Measurements from ENCODE around the gene EZH2.

EZH2 gene

DNA sequence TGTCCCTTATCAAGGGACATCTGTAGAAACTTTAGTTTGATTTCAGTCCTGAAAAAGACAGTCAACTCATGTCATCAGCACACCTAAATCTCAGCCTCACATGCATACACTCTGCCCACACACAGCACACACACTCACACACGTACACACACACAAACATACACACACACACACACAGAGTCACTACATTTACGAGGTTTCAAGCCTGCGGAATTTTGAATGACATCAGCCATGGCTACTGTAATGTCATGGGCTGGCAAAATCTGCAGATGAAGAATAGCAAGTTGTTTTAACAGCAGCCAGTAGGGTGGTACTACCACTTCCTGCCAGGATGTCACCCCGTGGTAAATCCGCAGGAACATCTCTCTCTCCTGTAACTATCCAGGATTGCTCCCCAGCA is 37.1 kb upstream of the EZH2 start:
- Histone ChIP-seq H2BK5ac (ENCODE audit: low read depth, low read length, poor library complexity) (no peak overlapping the region), H3K9me3 (ENCODE audit: insufficient read depth, low read depth, low read length) (peaks cover 1% of the 10 kb centered on the region), H2AK5ac (ENCODE audit: low read length) (no peak overlapping the region)

GRCh38 chr7:148919859-148920258 is 35.8 kb upstream of the EZH2 start:
- DNase-seq, result no peak
- no peak overlapping the region for H3K4me2 ChIP-seq (ENCODE audit: low read length)
- no peak overlapping the region for H2BK5ac ChIP-seq (ENCODE audit: low read depth, low read length, poor library complexity)
- WGBS (ENCODE audit: extremely low coverage, insufficient coverage, insufficient read length), result no CpG with 5 or more reads among the region's 6 CpGs
- H3K27ac ChIP-seq (ENCODE audit: low read depth, low read length), result no peak overlapping the region
- no peak overlapping the region for H4K91ac ChIP-seq (ENCODE audit: low read depth, low read length)
- no peaks in the 10 kb centered on the region for H3K27me3 ChIP-seq (ENCODE audit: insufficient read depth, low read length)
- H3K18ac ChIP-seq (ENCODE audit: low read length), result no peak overlapping the region
- no peak overlapping the region for H3K9ac ChIP-seq (ENCODE audit: low read length)
- H3K4me1 ChIP-seq (ENCODE audit: control insufficient read depth in 1 of 2, insufficient read depth in 2 of 2, low read length in 2 of 2), result no peaks in the 10 kb centered on the region
- no peak overlapping the region for H3K4ac ChIP-seq (ENCODE audit: low read depth, low read length)
- no peak overlapping the region for H2BK12ac ChIP-seq (ENCODE audit: low read length)
- no peak overlapping the region for H3K4me3 ChIP-seq (ENCODE audit: low read depth, low read length)
- H2AK5ac ChIP-seq (ENCODE audit: low read length), result no peak overlapping the region
- no peaks in the 10 kb centered on the region for H3K9me3 ChIP-seq (ENCODE audit: insufficient read depth, low read depth, low read length)
- no peak overlapping the region for H3K23ac ChIP-seq (ENCODE audit: low read length)
- H3K14ac ChIP-seq (ENCODE audit: low read length), result no peak overlapping the region
- H2BK120ac ChIP-seq (ENCODE audit: insufficient read depth, low read length, poor library complexity), result no peak overlapping the region
- no peaks in the 10 kb centered on the region for H3K79me1 ChIP-seq (ENCODE audit: low read length)
- H4K12ac ChIP-seq (ENCODE audit: low read depth, low read length), result no peak overlapping the region
- H2AFZ ChIP-seq (ENCODE audit: insufficient read depth, low read length, poor library complexity), result no peak overlapping the region
- no peak overlapping the region for H4K8ac ChIP-seq (ENCODE audit: low read depth, low read length)
- H3K36me3 ChIP-seq (ENCODE audit: control insufficient read depth in 1 of 2, insufficient read depth in 2 of 2, low read length in 2 of 2), result no peaks in the 10 kb centered on the region
- no peaks in the 10 kb centered on the region for H3K79me2 ChIP-seq (ENCODE audit: control insufficient read depth, insufficient read depth, low read length, poor library complexity)

More for the DNA sequence above, 37.1 kb upstream of the EZH2 start:
- H3K36me3 ChIP-seq (ENCODE audit: control insufficient read depth in 1 of 2, insufficient read depth in 2 of 2, low read length in 2 of 2), result no peaks in the 10 kb centered on the region
- H3K79me2 ChIP-seq (ENCODE audit: control insufficient read depth, insufficient read depth, low read length, poor library complexity), result no peaks in the 10 kb centered on the region
- H3K4ac ChIP-seq (ENCODE audit: low read depth, low read length), result no peak overlapping the region
- H3K23ac ChIP-seq (ENCODE audit: low read length), result no peak overlapping the region
- DNase-seq, result no peak
- H3K18ac ChIP-seq (ENCODE audit: low read length), result no peak overlapping the region
- no peaks in the 10 kb centered on the region for H3K4me1 ChIP-seq (ENCODE audit: control insufficient read depth in 1 of 2, insufficient read depth in 2 of 2, low read length in 2 of 2)
- H4K12ac ChIP-seq (ENCODE audit: low read depth, low read length), result no peak overlapping the region
- H3K4me2 ChIP-seq (ENCODE audit: low read length), result no peak overlapping the region
- H3K79me1 ChIP-seq (ENCODE audit: low read length), result no peaks in the 10 kb centered on the region
- H3K9ac ChIP-seq (ENCODE audit: low read length), result no peak overlapping the region
- no peak overlapping the region for H4K8ac ChIP-seq (ENCODE audit: low read depth, low read length)
- H3K27ac ChIP-seq (ENCODE audit: low read depth, low read length), result no peak overlapping the region
- H2BK120ac ChIP-seq (ENCODE audit: insufficient read depth, low read length, poor library complexity), result no peak overlapping the region
- H3K27me3 ChIP-seq (ENCODE audit: insufficient read depth, low read length), result no peaks in the 10 kb centered on the region
- H3K4me3 ChIP-seq (ENCODE audit: low read depth, low read length), result no peak overlapping the region
- H2AFZ ChIP-seq (ENCODE audit: insufficient read depth, low read length, poor library complexity), result no peak overlapping the region
- H3K14ac ChIP-seq (ENCODE audit: low read length), result no peak overlapping the region
- no peak overlapping the region for H2BK12ac ChIP-seq (ENCODE audit: low read length)
- no peak overlapping the region for H4K91ac ChIP-seq (ENCODE audit: low read depth, low read length)
- no CpG with 5 or more reads among the region's 5 CpGs for WGBS (ENCODE audit: extremely low coverage, insufficient coverage, insufficient read length)

DNA sequence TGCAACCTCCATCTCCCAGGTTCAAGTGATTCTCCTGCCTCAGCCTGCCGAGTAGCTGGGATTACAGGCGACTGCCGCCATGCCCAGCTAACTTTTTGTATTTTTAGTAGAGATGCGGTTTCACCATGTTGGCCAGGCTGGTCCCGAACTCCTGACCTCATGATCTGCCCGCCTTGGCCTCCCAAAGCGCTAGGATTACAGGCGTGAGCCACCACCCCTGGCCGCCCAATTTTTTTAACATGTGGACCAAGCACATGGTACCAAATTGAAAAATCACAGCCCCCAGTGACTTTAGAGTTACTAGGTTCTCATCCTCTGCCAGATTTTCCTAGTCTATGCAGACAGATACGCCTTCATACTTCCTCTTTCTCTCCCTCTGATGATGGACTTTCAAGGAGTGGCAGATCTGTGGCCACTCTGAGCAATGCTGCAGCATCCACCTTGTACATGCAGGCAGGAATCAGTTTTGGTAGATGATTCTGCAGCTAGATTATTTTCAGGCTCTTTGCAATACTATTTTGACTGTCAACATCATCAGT is 34.0 kb upstream of the EZH2 start:
- whole genome bisulfite sequencing (ENCODE audit: extremely low coverage, insufficient coverage, insufficient read length), result no CpG with 5 or more reads among the region's 10 CpGs
- DNase-seq, result no peak

GRCh38 chr7:148916186-148916585 is 32.1 kb upstream of the EZH2 start:
- no CpG with 5 or more reads among the region's 1 CpG for WGBS (ENCODE audit: extremely low coverage, insufficient coverage, insufficient read length)
- no peak overlapping the region for H3K18ac ChIP-seq (ENCODE audit: low read length)
- no peak overlapping the region for H4K12ac ChIP-seq (ENCODE audit: low read depth, low read length)
- H3K79me2 ChIP-seq (ENCODE audit: control insufficient read depth, insufficient read depth, low read length, poor library complexity), result no peaks in the 10 kb centered on the region
- H3K4me2 ChIP-seq (ENCODE audit: low read length), result no peak overlapping the region
- no peak for DNase-seq
- H3K27me3 ChIP-seq (ENCODE audit: insufficient read depth, low read length), result no peaks in the 10 kb centered on the region
- H3K14ac ChIP-seq (ENCODE audit: low read length), result no peak overlapping the region
- H3K4me3 ChIP-seq (ENCODE audit: low read depth, low read length), result no peak overlapping the region
- no peaks in the 10 kb centered on the region for H3K36me3 ChIP-seq (ENCODE audit: control insufficient read depth in 1 of 2, insufficient read depth in 2 of 2, low read length in 2 of 2)
- H3K27ac ChIP-seq (ENCODE audit: low read depth, low read length), result no peak overlapping the region
- H2AFZ ChIP-seq (ENCODE audit: insufficient read depth, low read length, poor library complexity), result no peak overlapping the region
- H2BK5ac ChIP-seq (ENCODE audit: low read depth, low read length, poor library complexity), result no peak overlapping the region
- H3K4me1 ChIP-seq (ENCODE audit: control insufficient read depth in 1 of 2, insufficient read depth in 2 of 2, low read length in 2 of 2), result peaks cover 4 to 6% of the 10 kb centered on the region in 2 experiments
- H4K91ac ChIP-seq (ENCODE audit: low read depth, low read length), result no peak overlapping the region
- H3K9me3 ChIP-seq (ENCODE audit: insufficient read depth, low read depth, low read length), result no peaks in the 10 kb centered on the region
- no peak overlapping the region for H3K9ac ChIP-seq (ENCODE audit: low read length)
- no peak overlapping the region for H4K8ac ChIP-seq (ENCODE audit: low read depth, low read length)
- H2BK120ac ChIP-seq (ENCODE audit: insufficient read depth, low read length, poor library complexity), result no peak overlapping the region
- no peaks in the 10 kb centered on the region for H3K79me1 ChIP-seq (ENCODE audit: low read length)
- no peak overlapping the region for H3K4ac ChIP-seq (ENCODE audit: low read depth, low read length)
- H2BK12ac ChIP-seq (ENCODE audit: low read length), result no peak overlapping the region
- no peak overlapping the region for H3K23ac ChIP-seq (ENCODE audit: low read length)
- H2AK5ac ChIP-seq (ENCODE audit: low read length), result no peak overlapping the region

More for the DNA sequence above, 34.0 kb upstream of the EZH2 start:
- Histone ChIP-seq H3K4ac (ENCODE audit: low read depth, low read length) (no peak overlapping the region), H3K36me3 (ENCODE audit: control insufficient read depth in 1 of 2, insufficient read depth in 2 of 2, low read length in 2 of 2) (no peaks in the 10 kb centered on the region), H3K27ac (ENCODE audit: low read depth, low read length) (no peak overlapping the region), H2BK5ac (ENCODE audit: low read depth, low read length, poor library complexity) (no peak overlapping the region), H3K27me3 (ENCODE audit: insufficient read depth, low read length) (no peaks in the 10 kb centered on the region), H3K14ac (ENCODE audit: low read length) (no peak overlapping the region), H3K9me3 (ENCODE audit: insufficient read depth, low read depth, low read length) (no peaks in the 10 kb centered on the region), H2AFZ (ENCODE audit: insufficient read depth, low read length, poor library complexity) (no peak overlapping the region), H4K91ac (ENCODE audit: low read depth, low read length) (no peak overlapping the region), H4K8ac (ENCODE audit: low read depth, low read length) (no peak overlapping the region), H2BK12ac (ENCODE audit: low read length) (no peak overlapping the region), H3K18ac (ENCODE audit: low read length) (no peak overlapping the region), H3K79me2 (ENCODE audit: control insufficient read depth, insufficient read depth, low read length, poor library complexity) (no peaks in the 10 kb centered on the region), H3K4me1 (ENCODE audit: control insufficient read depth in 1 of 2, insufficient read depth in 2 of 2, low read length in 2 of 2) (peaks cover 4 to 6% of the 10 kb centered on the region in 2 experiments), H3K4me3 (ENCODE audit: low read depth, low read length) (no peak overlapping the region), H3K9ac (ENCODE audit: low read length) (no peak overlapping the region), H3K23ac (ENCODE audit: low read length) (no peak overlapping the region), H2BK120ac (ENCODE audit: insufficient read depth, low read length, poor library complexity) (no peak overlapping the region), H3K4me2 (ENCODE audit: low read length) (no peak overlapping the region), H2AK5ac (ENCODE audit: low read length) (no peak overlapping the region), H4K12ac (ENCODE audit: low read depth, low read length) (no peak overlapping the region), H3K79me1 (ENCODE audit: low read length) (no peaks in the 10 kb centered on the region)
